Coronary artery (tissue), 2 donors: Measurements from ENCODE around the gene MAN1A2.
"Not testable (repeated sequence)": the region's sequence is repeated elsewhere in the genome, so short reads cannot be mapped to it uniquely, and the experiment has no call there.

Experiments
- DNase-seq: peaks from one replicate; pipeline ENCODE4 v3.0.0-alpha.2; 2017; ENCODE audit warnings: low spot score
- H3K27ac ChIP-seq, 2 donors: fragments of 200-600 bp; sonication (generic); one replicate each; pipeline ENCODE4 v1.5.1; 2016 to 2019
- H3K4me3 ChIP-seq: fragments of 200-600 bp; sonication (generic); 2 replicates; pipeline ENCODE4 v1.5.1; 2016; ENCODE audit warnings: mild to moderate bottlenecking, moderate library complexity
- CTCF ChIP-seq: fragments of 200-600 bp; sonication (generic); IDR thresholded peaks from one replicate; pipeline ENCODE4 v1.5.1; 2019; ENCODE audit warnings: antibody characterized with exemption

MAN1A2 gene

GRCh38 chr1:117427297-117427696, 60.0 kb downstream of the MAN1A2 start:
- Histone ChIP-seq H3K27ac (no peak overlapping the region), H3K4me3 (no peak overlapping the region)
- no peak for TF ChIP-seq CTCF
- DNase-seq = no peak

- no peak for DNase-seq
- H3K4me3 ChIP-seq = no peak overlapping the region
- H3K27ac ChIP-seq = no peak overlapping the region
- TF ChIP-seq CTCF = no peak
Measured at GRCh38 chr1:117433943-117434342, 66.7 kb downstream of the MAN1A2 start.

GRCh38 chr1:117436513-117436912, 69.3 kb downstream of the MAN1A2 start:
- Histone ChIP-seq H3K27ac (no peak overlapping the region), H3K4me3 (no peak overlapping the region)
- TF ChIP-seq CTCF = no peak
- no peak for DNase-seq

- H3K27ac ChIP-seq = no peak overlapping the region
- no peak for DNase-seq
- no peak for TF ChIP-seq CTCF
- no peak overlapping the region for H3K4me3 ChIP-seq
Measured at GRCh38 chr1:117447661-117448060, 80.4 kb downstream of the MAN1A2 start.

GRCh38 chr1:117452216-117452615, 85.0 kb downstream of the MAN1A2 start:
- Histone ChIP-seq H3K27ac (no peak overlapping the region), H3K4me3 (no peak overlapping the region)
- DNase-seq = no peak
- TF ChIP-seq CTCF = no peak

- DNase-seq = no peak
- Histone ChIP-seq H3K4me3 (no peak overlapping the region), H3K27ac (no peak overlapping the region)
- TF ChIP-seq CTCF = no peak
Measured at GRCh38 chr1:117453958-117454357, 86.7 kb downstream of the MAN1A2 start.

GRCh38 chr1:117458410-117458809, 91.2 kb downstream of the MAN1A2 start:
- DNase-seq, H3K4me3 ChIP-seq, H3K27ac ChIP-seq: not testable (repeated sequence)

GRCh38 chr1:117466761-117467160, 99.5 kb downstream of the MAN1A2 start:
- H3K27ac ChIP-seq = no peak overlapping the region
- no peak overlapping the region for H3K4me3 ChIP-seq
- DNase-seq = no peak
- no peak for TF ChIP-seq CTCF
